Measurements from ENCODE around the gene ARHGEF37. TPM values are rescaled to one million over a fixed set of nuclear protein-coding genes. Genes with fewer than 3 reads are reported as not detected.
"Not testable (repeated sequence)": the region's sequence is repeated elsewhere in the genome, so short reads cannot be mapped to it uniquely, and the experiment has no call there.

Gene ARHGEF37
- total and polyA plus RNA-seq, 5 donors from 2014 or later, result 0.20 to 1.8 (median 0.50) TPM; not detected in 1

- Histone ChIP-seq H3K36me3 (ENCODE audit: control insufficient read depth, insufficient read depth, low read length) (no peaks in the 10 kb centered on the region), H3K27me3 (ENCODE audit: control insufficient read depth, insufficient read depth, low read length) (no peaks in the 10 kb centered on the region), H3K27ac (ENCODE audit: insufficient read depth, low read length, poor library complexity, severe bottlenecking) (no peak overlapping the region), H3K4me3 (ENCODE audit: low read depth, low read length) (no peak overlapping the region), H3K4me1 (ENCODE audit: control insufficient read depth, insufficient read depth, low read length, poor library complexity, severe bottlenecking) (no peaks in the 10 kb centered on the region), H3K9me3 (ENCODE audit: control insufficient read depth in 2 of 2, low read length in 2 of 2) (no peaks in the 10 kb centered on the region)
- ATAC-seq (ENCODE audit: low read depth in 2 of 2), result no peak
- peaks cover 0 to 4% (median 0%) of the 10 kb centered on the region in 7 donors for H3K9me3 Mint-ChIP-seq
- DNase-seq, result no peak
- H3K27ac Mint-ChIP-seq, result no peak overlapping the region
- no peak overlapping the region for H3K4me3 Mint-ChIP-seq
- H3K36me3 Mint-ChIP-seq, result peaks cover 3% of the 10 kb centered on the region
- H3K27me3 Mint-ChIP-seq, result no peaks in the 10 kb centered on the region
- H3K4me1 Mint-ChIP-seq, result peaks cover 0 to 6% (median 0%) of the 10 kb centered on the region in 4 donors
Observed at GRCh38 chr5:149597618-149598017, 16.3 kb downstream of the ARHGEF37 start.

- not testable (repeated sequence) for H3K27ac ChIP-seq (ENCODE audit: insufficient read depth, low read length, poor library complexity, severe bottlenecking); H3K4me1 ChIP-seq (ENCODE audit: control insufficient read depth, insufficient read depth, low read length, poor library complexity, severe bottlenecking); H3K36me3 Mint-ChIP-seq; H3K4me3 ChIP-seq (ENCODE audit: low read depth, low read length); DNase-seq; H3K27ac Mint-ChIP-seq; H3K4me1 Mint-ChIP-seq; H3K9me3 Mint-ChIP-seq; H3K27me3 Mint-ChIP-seq; H3K4me3 Mint-ChIP-seq; ATAC-seq (ENCODE audit: low read depth in 2 of 2); H3K9me3 ChIP-seq (ENCODE audit: control insufficient read depth in 2 of 2, low read length in 2 of 2); H3K36me3 ChIP-seq (ENCODE audit: control insufficient read depth, insufficient read depth, low read length); H3K27me3 ChIP-seq (ENCODE audit: control insufficient read depth, insufficient read depth, low read length)
Observed at GRCh38 chr5:149598234-149598633, 16.9 kb downstream of the ARHGEF37 start.

GRCh38 chr5:149598966-149599365 is 17.7 kb downstream of the ARHGEF37 start:
- H3K4me3 Mint-ChIP-seq, result no peak overlapping the region
- H3K27me3 Mint-ChIP-seq, result no peaks in the 10 kb centered on the region
- Histone ChIP-seq H3K27me3 (ENCODE audit: control insufficient read depth, insufficient read depth, low read length) (no peaks in the 10 kb centered on the region), H3K27ac (ENCODE audit: insufficient read depth, low read length, poor library complexity, severe bottlenecking) (no peak overlapping the region), H3K4me1 (ENCODE audit: control insufficient read depth, insufficient read depth, low read length, poor library complexity, severe bottlenecking) (no peaks in the 10 kb centered on the region), H3K36me3 (ENCODE audit: control insufficient read depth, insufficient read depth, low read length) (no peaks in the 10 kb centered on the region), H3K9me3 (ENCODE audit: control insufficient read depth in 2 of 2, low read length in 2 of 2) (no peaks in the 10 kb centered on the region), H3K4me3 (ENCODE audit: low read depth, low read length) (no peak overlapping the region)
- H3K4me1 Mint-ChIP-seq, result peaks cover 0 to 6% (median 0%) of the 10 kb centered on the region in 4 donors
- DNase-seq (no peak), ATAC-seq (ENCODE audit: low read depth in 2 of 2) (no peak)
- peaks cover 3% of the 10 kb centered on the region for H3K36me3 Mint-ChIP-seq
- H3K27ac Mint-ChIP-seq, result no peak overlapping the region
- H3K9me3 Mint-ChIP-seq, result peaks cover 0 to 4% (median 0%) of the 10 kb centered on the region in 7 donors

- no peak overlapping the region for H3K4me3 Mint-ChIP-seq
- ATAC-seq (ENCODE audit: low read depth in 2 of 2) (no peak), DNase-seq (no peak)
- Histone ChIP-seq H3K4me3 (ENCODE audit: low read depth, low read length) (no peak overlapping the region), H3K27ac (ENCODE audit: insufficient read depth, low read length, poor library complexity, severe bottlenecking) (no peak overlapping the region), H3K4me1 (ENCODE audit: control insufficient read depth, insufficient read depth, low read length, poor library complexity, severe bottlenecking) (no peaks in the 10 kb centered on the region), H3K9me3 (ENCODE audit: control insufficient read depth in 2 of 2, low read length in 2 of 2) (no peaks in the 10 kb centered on the region), H3K27me3 (ENCODE audit: control insufficient read depth, insufficient read depth, low read length) (no peaks in the 10 kb centered on the region), H3K36me3 (ENCODE audit: control insufficient read depth, insufficient read depth, low read length) (no peaks in the 10 kb centered on the region)
- H3K27me3 Mint-ChIP-seq, result no peaks in the 10 kb centered on the region
- peaks cover 3% of the 10 kb centered on the region for H3K36me3 Mint-ChIP-seq
- no peak overlapping the region for H3K27ac Mint-ChIP-seq
- peaks cover 0 to 6% (median 0%) of the 10 kb centered on the region in 4 donors for H3K4me1 Mint-ChIP-seq
- peaks cover 0 to 4% (median 0%) of the 10 kb centered on the region in 7 donors for H3K9me3 Mint-ChIP-seq
Observed at GRCh38 chr5:149599375-149599774, 18.1 kb downstream of the ARHGEF37 start.

GRCh38 chr5:149600932-149601331 is 19.6 kb downstream of the ARHGEF37 start:
- H3K36me3 Mint-ChIP-seq, result peaks cover 3% of the 10 kb centered on the region
- H3K4me1 ChIP-seq (ENCODE audit: control insufficient read depth, insufficient read depth, low read length, poor library complexity, severe bottlenecking), result peaks cover 1% of the 10 kb centered on the region
- ATAC-seq (ENCODE audit: low read depth in 2 of 2), result no peak
- DNase-seq, result no peak
- no peaks in the 10 kb centered on the region for H3K36me3 ChIP-seq (ENCODE audit: control insufficient read depth, insufficient read depth, low read length)
- peaks cover 0 to 7% (median 2%) of the 10 kb centered on the region in 4 donors for H3K4me1 Mint-ChIP-seq
- H3K4me3 Mint-ChIP-seq, result no peak overlapping the region
- H3K4me3 ChIP-seq (ENCODE audit: low read depth, low read length), result no peak overlapping the region
- H3K9me3 ChIP-seq (ENCODE audit: control insufficient read depth in 2 of 2, low read length in 2 of 2), result no peaks in the 10 kb centered on the region
- H3K27ac Mint-ChIP-seq, result no peak overlapping the region
- no peaks in the 10 kb centered on the region for H3K27me3 Mint-ChIP-seq
- no peak overlapping the region for H3K27ac ChIP-seq (ENCODE audit: insufficient read depth, low read length, poor library complexity, severe bottlenecking)
- peaks cover 0 to 4% (median 0%) of the 10 kb centered on the region in 7 donors for H3K9me3 Mint-ChIP-seq
- no peaks in the 10 kb centered on the region for H3K27me3 ChIP-seq (ENCODE audit: control insufficient read depth, insufficient read depth, low read length)

- Histone ChIP-seq H3K4me1 (ENCODE audit: control insufficient read depth, insufficient read depth, low read length, poor library complexity, severe bottlenecking) (peaks cover 12% of the 10 kb centered on the region), H3K9me3 (ENCODE audit: control insufficient read depth in 2 of 2, low read length in 2 of 2) (no peaks in the 10 kb centered on the region), H3K27ac (ENCODE audit: insufficient read depth, low read length, poor library complexity, severe bottlenecking) (no peak overlapping the region), H3K27me3 (ENCODE audit: control insufficient read depth, insufficient read depth, low read length) (no peaks in the 10 kb centered on the region), H3K4me3 (ENCODE audit: low read depth, low read length) (no peak overlapping the region), H3K36me3 (ENCODE audit: control insufficient read depth, insufficient read depth, low read length) (no peaks in the 10 kb centered on the region)
- no peaks in the 10 kb centered on the region for H3K27me3 Mint-ChIP-seq
- DNase-seq (no peak), ATAC-seq (ENCODE audit: low read depth in 2 of 2) (no peak)
- H3K9me3 Mint-ChIP-seq, result peaks cover 0 to 4% (median 0%) of the 10 kb centered on the region in 7 donors
- peaks cover 5 to 16% (median 13%) of the 10 kb centered on the region in 4 donors for H3K4me1 Mint-ChIP-seq
- no peak overlapping the region for H3K27ac Mint-ChIP-seq
- H3K36me3 Mint-ChIP-seq, result peaks cover 2% of the 10 kb centered on the region
- no peak overlapping the region for H3K4me3 Mint-ChIP-seq
Observed at GRCh38 chr5:149603210-149603609, 21.9 kb downstream of the ARHGEF37 start.

- H3K27ac Mint-ChIP-seq, result no peak overlapping the region
- peaks cover 5 to 16% (median 12%) of the 10 kb centered on the region in 4 donors for H3K4me1 Mint-ChIP-seq
- ATAC-seq (ENCODE audit: low read depth in 2 of 2), result no peak
- H3K4me3 Mint-ChIP-seq, result no peak overlapping the region
- H3K27me3 Mint-ChIP-seq, result no peaks in the 10 kb centered on the region
- peaks cover 2% of the 10 kb centered on the region for H3K36me3 Mint-ChIP-seq
- H3K27me3 ChIP-seq (ENCODE audit: control insufficient read depth, insufficient read depth, low read length), result no peaks in the 10 kb centered on the region
- no peaks in the 10 kb centered on the region for H3K36me3 ChIP-seq (ENCODE audit: control insufficient read depth, insufficient read depth, low read length)
- H3K9me3 ChIP-seq (ENCODE audit: control insufficient read depth in 2 of 2, low read length in 2 of 2), result no peaks in the 10 kb centered on the region
- H3K4me3 ChIP-seq (ENCODE audit: low read depth, low read length), result no peak overlapping the region
- no peak overlapping the region for H3K27ac ChIP-seq (ENCODE audit: insufficient read depth, low read length, poor library complexity, severe bottlenecking)
- H3K4me1 ChIP-seq (ENCODE audit: control insufficient read depth, insufficient read depth, low read length, poor library complexity, severe bottlenecking), result peaks cover 12% of the 10 kb centered on the region
- H3K9me3 Mint-ChIP-seq, result peaks cover 0 to 4% (median 0%) of the 10 kb centered on the region in 7 donors
- DNase-seq, result no peak
Observed at GRCh38 chr5:149603920-149604319, 22.6 kb downstream of the ARHGEF37 start.

GRCh38 chr5:149604321-149604720 is 23.0 kb downstream of the ARHGEF37 start:
- no peak overlapping the region for H3K27ac Mint-ChIP-seq
- H3K27me3 Mint-ChIP-seq, result no peaks in the 10 kb centered on the region
- H3K36me3 ChIP-seq (ENCODE audit: control insufficient read depth, insufficient read depth, low read length), result no peaks in the 10 kb centered on the region
- no peaks in the 10 kb centered on the region for H3K27me3 ChIP-seq (ENCODE audit: control insufficient read depth, insufficient read depth, low read length)
- H3K36me3 Mint-ChIP-seq, result peaks cover 2% of the 10 kb centered on the region
- peaks cover 12% of the 10 kb centered on the region for H3K4me1 ChIP-seq (ENCODE audit: control insufficient read depth, insufficient read depth, low read length, poor library complexity, severe bottlenecking)
- no peak overlapping the region for H3K4me3 ChIP-seq (ENCODE audit: low read depth, low read length)
- H3K4me3 Mint-ChIP-seq, result no peak overlapping the region
- no peak overlapping the region for H3K27ac ChIP-seq (ENCODE audit: insufficient read depth, low read length, poor library complexity, severe bottlenecking)
- DNase-seq (no peak), ATAC-seq (ENCODE audit: low read depth in 2 of 2) (no peak)
- H3K9me3 ChIP-seq (ENCODE audit: control insufficient read depth in 2 of 2, low read length in 2 of 2), result no peaks in the 10 kb centered on the region
- peaks cover 5 to 16% (median 12%) of the 10 kb centered on the region in 4 donors for H3K4me1 Mint-ChIP-seq
- H3K9me3 Mint-ChIP-seq, result peaks cover 0 to 6% (median 0%) of the 10 kb centered on the region in 7 donors

All from CD4-positive, CD25-positive, alpha-beta regulatory T cell (primary cell).